NB4 (cell line): ENCODE results near the gene LUZP2.

Experiments used
- CTCF ChIP-seq: IDR thresholded peaks from one replicate; pipeline ENCODE4 v1.5.1; 2012; ENCODE audit warnings: low read depth, low read length
- POLR2A ChIP-seq: IDR thresholded peaks from 2 replicates; pipeline ENCODE4 v1.6.1; 2011; ENCODE audit warnings: mild to moderate bottlenecking; ENCODE audit not compliant: insufficient read length; ENCODE audit errors: extremely low read depth

- TF ChIP-seq CTCF (no peak), POLR2A (no peak)
Measured at GRCh38 chr11:24949406-24949805, 452.6 kb downstream of the LUZP2 start.
